GM21526 (cell line): ENCODE data around the gene RFESD.

Experiments
- ATAC-seq: cut with Tn5 transposase; IDR thresholded peaks from one replicate; pipeline ENCODE4 v1.9.1; 2021; ENCODE audit warnings: moderate library complexity; ENCODE audit not compliant: unreplicated experiment, low FRiP score

Gene RFESD

DNA sequence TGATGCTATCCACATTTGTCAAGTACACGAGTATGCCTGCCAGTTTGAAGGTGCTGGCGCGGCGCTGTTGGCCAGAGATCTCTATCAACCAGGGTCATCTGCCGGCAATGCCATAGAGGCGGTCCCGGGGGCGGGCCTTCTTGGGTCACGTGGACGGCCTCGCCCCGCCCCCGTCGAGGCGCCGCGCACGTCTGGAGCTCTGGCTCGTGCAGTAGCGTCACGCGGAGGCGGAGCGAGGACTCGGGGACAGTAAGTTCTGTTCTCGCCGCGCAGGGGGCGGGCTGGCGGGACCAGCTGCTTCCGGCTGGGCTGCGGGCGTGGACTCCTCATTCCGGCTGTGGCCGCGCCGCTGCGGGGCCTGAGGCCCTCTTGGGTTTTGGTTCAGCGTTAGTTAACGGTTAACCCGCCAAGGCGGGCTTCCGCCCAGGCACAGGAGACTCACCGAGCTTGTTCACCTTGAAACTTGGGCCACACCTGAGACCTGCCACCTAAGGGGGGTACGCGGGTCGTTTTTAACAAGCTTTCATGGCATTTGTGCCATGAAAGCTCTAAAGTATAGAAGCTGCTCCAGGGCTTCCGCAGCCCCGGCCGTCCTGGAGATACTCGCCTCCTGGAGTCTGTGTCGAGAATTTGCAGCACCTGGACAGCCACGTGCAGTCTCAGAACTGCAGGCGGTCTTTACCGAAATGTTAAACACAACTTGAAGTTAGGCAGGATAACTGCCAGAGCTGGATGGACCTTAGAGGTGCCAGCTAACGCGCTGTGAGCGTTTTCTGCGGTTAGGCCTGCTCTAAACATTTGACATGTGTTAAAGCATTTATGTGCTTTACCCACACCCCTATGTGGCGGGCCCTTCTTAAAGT is at the start of gene RFESD:
TSS of gene RFESD (plus strand) at position 209 of the 863 bp plus-strand sequence. CDS start 5,495 bp downstream, outside the sequence.
- peak; percentile 95 for ATAC-seq

GRCh38 chr5:95599252-95599651 is 47.3 kb upstream of the RFESD start:
- no peak for ATAC-seq

DNA sequence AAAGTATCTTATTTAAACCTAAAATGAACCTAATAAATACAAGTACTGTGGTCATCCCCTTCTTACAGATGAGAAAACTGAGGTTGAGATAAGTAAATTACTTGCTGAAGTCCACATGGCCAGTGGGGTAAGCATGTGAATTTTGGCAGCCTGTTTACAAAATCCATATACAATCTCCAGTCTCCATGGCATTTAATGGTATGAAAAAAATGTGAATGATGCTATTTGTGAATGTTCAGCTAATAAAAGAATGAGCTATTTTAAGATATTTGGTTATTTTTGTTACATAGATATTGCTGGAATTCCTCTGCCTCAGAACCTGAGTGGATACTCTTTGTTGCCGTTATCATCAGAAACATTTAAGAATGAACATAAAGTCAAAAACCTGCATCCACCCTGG is 46.0 kb upstream of the RFESD start:
- ATAC-seq = no peak

- no peak for ATAC-seq
Measured at GRCh38 chr5:95605786-95606185, 40.8 kb upstream of the RFESD start.

GRCh38 chr5:95606419-95606818 is 40.2 kb upstream of the RFESD start:
- no peak for ATAC-seq

DNA sequence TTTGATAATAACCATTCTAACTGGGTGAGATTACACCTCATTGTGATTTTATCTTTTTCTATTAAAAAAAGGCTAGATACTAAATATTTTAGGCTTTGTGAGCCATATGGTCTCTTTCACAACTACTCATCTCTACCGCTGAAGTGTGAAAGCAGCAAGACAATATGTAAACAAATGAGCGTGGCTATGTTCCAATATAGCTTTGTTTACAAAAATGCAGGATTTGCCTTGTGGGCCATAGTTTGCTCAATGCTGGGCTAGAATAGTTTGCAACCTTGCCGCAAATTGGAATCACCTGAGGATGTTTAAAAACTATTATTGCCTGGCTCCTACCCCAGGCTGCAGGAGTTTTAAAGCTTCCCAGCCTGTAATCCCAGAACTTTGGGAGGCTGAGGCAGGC is 36.9 kb upstream of the RFESD start:
- ATAC-seq = no peak

DNA sequence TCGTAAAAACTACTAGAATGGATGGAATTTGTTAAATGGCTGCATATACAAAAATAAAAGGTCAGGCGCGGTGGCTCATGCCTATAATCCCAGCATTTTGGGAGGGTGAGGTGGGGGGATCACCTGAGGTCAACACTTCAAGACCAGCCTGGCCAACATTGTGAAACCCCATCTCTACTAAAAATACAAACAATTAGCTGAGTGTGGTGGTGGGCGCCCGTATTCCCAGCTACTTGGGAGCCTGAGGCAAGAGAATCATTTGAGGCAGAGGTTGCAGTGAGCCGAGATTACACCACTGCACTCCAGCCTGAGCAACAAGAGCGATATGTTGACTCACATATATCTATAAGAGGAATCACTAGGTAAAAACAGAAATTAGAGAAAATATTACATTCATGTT is 36.0 kb upstream of the RFESD start:
- ATAC-seq = no peak

DNA sequence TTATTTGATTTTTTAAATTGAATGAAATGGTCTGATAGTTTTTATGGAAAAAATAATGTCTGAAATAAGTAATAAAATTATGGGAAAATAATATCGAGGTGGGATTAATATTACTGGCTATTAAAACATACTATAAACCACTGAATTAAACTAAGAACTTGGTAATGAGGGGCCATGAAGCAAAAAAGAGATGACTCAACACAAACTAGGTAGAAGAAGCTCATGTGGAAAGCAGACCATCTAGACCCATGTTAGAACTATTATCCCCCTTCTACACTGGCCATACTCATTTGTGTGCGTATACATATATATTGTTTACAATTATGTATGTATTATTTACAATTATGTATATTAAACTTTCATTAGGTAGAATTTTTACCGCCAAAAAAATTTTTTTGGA is 35.2 kb upstream of the RFESD start:
- ATAC-seq = no peak

- ATAC-seq = no peak
Measured at GRCh38 chr5:95613514-95613913, 33.1 kb upstream of the RFESD start.

- ATAC-seq = no peak
Measured at GRCh38 chr5:95615164-95615467, 31.5 kb upstream of the RFESD start.

DNA sequence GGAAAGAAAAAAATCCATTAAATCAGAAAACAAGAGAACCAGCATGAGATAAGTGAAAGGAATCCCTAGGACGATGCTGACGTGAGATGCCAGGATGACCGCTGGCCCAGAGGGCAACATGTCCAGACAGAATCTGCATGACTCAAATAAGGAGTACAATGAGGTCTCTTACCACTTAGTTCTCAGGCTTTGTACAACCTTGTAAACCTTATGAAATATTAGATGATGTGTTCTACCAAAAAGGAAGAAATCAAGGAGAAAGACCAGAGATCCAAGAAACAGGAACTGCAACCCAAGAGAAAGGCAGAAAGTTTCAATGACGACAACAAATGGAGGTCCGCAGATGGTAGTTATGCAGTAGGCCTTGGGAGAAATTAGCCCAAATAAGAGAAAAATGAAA is 29.5 kb upstream of the RFESD start:
- no peak for ATAC-seq

DNA sequence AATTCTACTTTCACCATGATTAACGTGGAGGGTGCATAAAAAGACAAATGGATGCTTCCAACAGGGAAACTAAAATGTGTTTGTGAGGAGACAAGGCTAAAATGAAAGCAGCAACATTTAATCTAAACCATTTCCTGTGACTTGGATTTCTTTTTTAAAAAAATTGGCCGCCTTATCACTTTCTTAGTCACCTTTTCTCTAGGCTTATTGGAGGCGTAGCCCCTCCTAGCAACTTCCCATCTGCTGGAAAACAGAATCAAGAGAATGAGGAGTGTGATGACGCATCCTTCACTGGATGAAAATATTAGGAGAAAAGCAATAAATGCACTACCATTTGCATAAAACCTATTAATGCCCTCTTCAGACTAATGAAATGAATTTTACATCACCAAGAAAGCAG is 27.5 kb upstream of the RFESD start:
- no peak for ATAC-seq

DNA sequence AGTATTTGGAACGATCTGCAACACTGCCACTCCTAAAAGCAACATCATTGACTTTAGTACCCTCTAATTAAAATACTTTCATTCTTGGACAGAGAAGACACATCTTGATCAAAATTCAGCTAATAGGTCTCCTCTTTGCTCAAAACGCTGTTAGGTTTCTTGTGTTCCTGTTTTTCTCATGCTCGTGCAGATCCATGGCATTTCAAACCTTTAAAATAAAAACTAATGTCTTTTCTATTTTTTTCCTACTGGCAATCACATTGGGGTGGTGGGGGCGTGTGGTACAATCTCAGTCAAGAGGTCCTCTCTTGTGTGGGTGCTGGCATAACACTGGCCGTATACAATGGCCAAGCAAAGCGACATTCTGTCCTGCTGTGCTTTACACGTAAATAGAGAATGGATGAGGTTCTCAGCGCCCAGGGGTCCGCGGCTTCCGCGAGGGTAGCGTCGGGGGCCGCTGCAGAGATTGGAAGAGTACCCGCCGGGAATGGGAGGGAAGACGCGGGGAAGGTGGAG is 27.0 kb upstream of the RFESD start:
- ATAC-seq = no peak

DNA sequence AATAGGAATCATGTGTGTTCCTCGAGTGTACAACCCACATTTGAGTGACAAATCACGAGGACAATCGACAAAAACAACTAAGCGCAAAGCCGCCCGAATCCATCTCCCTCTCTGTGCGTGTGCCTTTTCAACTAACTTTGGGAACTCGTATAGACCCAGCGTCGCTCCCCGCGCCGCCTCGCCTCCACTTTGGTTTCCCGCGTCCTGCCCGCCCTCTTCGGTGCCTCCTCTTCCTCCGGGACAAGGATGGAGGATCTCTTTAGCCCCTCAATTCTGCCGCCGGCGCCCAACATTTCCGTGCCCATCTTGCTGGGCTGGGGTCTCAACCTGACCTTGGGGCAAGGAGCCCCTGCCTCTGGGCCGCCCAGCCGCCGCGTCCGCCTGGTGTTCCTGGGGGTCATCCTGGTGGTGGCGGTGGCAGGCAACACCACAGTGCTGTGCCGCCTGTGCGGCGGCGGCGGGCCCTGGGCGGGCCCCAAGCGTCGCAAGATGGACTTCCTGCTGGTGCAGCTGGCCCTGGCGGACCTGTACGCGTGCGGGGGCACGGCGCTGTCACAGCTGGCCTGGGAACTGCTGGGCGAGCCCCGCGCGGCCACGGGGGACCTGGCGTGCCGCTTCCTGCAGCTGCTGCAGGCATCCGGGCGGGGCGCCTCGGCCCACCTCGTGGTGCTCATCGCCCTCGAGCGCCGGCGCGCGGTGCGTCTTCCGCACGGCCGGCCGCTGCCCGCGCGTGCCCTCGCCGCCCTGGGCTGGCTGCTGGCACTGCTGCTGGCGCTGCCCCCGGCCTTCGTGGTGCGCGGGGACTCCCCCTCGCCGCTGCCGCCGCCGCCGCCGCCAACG is 26.3 kb upstream of the RFESD start, which contains the start of gene GPR150:
TSS of gene GPR150 (plus strand) at position 58 of the 840 bp plus-strand sequence. CDS start at position 247, 189 bp downstream.
- ATAC-seq = peak; percentile 53

- peak; percentile 47 for ATAC-seq
Measured at GRCh38 chr5:95620870-95621838, 25.4 kb upstream of the RFESD start.

- no peak for ATAC-seq
Measured at GRCh38 chr5:95621839-95622629, 24.5 kb upstream of the RFESD start.

GRCh38 chr5:95623706-95624105 is 22.9 kb upstream of the RFESD start:
- no peak for ATAC-seq

- ATAC-seq = no peak
Measured at GRCh38 chr5:95624368-95624767, 22.2 kb upstream of the RFESD start.

GRCh38 chr5:95626701-95627100 is 19.9 kb upstream of the RFESD start:
- ATAC-seq = no peak
